GM12878 (cell line): Measurements from ENCODE around the gene DIAPH2.

Experiments used
- CTCF ChIP-seq, 3 experiments: IDR thresholded peaks in 2 of 3; conservative IDR thresholded peaks in 1 of 3; 2 replicates each; pipeline ENCODE4 v1.5.1; 2011; ENCODE audit warnings: low read depth in 3 of 3, low read length in 3 of 3, mild to moderate bottlenecking in 3 of 3, control low read depth in 2 of 3, moderate library complexity in 2 of 3, inconsistent platforms in 1 of 3, mixed read lengths in 1 of 3; ENCODE audit not compliant: control insufficient read depth in 2 of 3, insufficient read depth in 1 of 3; ENCODE audit errors: extremely low read depth in 1 of 3
- E4F1 ChIP-seq: fragments of 450-650 bp; IDR thresholded peaks from 2 replicates; pipeline ENCODE4 v1.6.1; 2018; ENCODE audit warnings: borderline replicate concordance, mild to moderate bottlenecking; ENCODE audit not compliant: partially characterized antibody
- FOXM1 ChIP-seq: IDR thresholded peaks from 2 replicates; pipeline ENCODE4 v1.6.1; 2012; ENCODE audit warnings: low read depth, mild to moderate bottlenecking, inconsistent platforms, low read length, moderate library complexity
- KDM1A ChIP-seq: fragments of 200-600 bp; sonication (generic); IDR thresholded peaks from 2 replicates; pipeline ENCODE4 v1.6.1; 2016; ENCODE audit warnings: borderline replicate concordance
- PAX5 ChIP-seq: IDR thresholded peaks from 2 replicates; pipeline ENCODE4 v1.6.1; 2011; ENCODE audit warnings: low read depth, low read length, borderline replicate concordance
- REST ChIP-seq: IDR thresholded peaks from 2 replicates; pipeline ENCODE4 v1.6.1; 2012; ENCODE audit warnings: mild to moderate bottlenecking, low read depth, low read length
- YY1 ChIP-seq: IDR thresholded peaks from 2 replicates; pipeline ENCODE4 v1.6.1; 2011; ENCODE audit warnings: low read depth, mild to moderate bottlenecking, low read length

- TF ChIP-seq CTCF (IDR thresholded peaks at IDR 0.05 in 2 of 3, conservative IDR thresholded peaks at IDR 0.05 in 1 of 3; ENCODE audit: control insufficient read depth in 2 of 3, extremely low read depth in 1 of 3, insufficient read depth in 1 of 3, low read depth in 3 of 3, low read length in 3 of 3) = no peak
- TF ChIP-seq YY1 = no peak
- TF ChIP-seq FOXM1 = no peak
- no peak for TF ChIP-seq REST
- TF ChIP-seq KDM1A = no peak
- TF ChIP-seq E4F1 = no peak
- no peak for TF ChIP-seq PAX5
These were observed 845.0 kb downstream of the DIAPH2 start for GRCh38 chrX:97529536-97530200.
